GM13977 (cell line): ENCODE data around the gene SOS1.

ENCODE experiments used
- DNase-seq: peaks from one replicate; pipeline ENCODE4 v3.0.0; 2012; ENCODE audit warnings: low spot score
- CTCF ChIP-seq: IDR thresholded peaks from 2 replicates; pipeline ENCODE4 v1.5.1; 2012; ENCODE audit warnings: mild to moderate bottlenecking, control low read depth; ENCODE audit not compliant: insufficient read depth; ENCODE audit errors: extremely low read depth, missing control alignments
- in situ Hi-C: fragments of 300-500 bp; cut with MboI; formaldehyde crosslinking; loops from one replicate; pipeline ENCODE4 v1.12.0; 2022; ENCODE audit warnings: low sequenced_read_pairs, low pct_unique_long_range_greater_than_20kb, mixed read lengths, inconsistent platforms; ENCODE audit not compliant: unreplicated experiment

The SOS1 gene

DNA sequence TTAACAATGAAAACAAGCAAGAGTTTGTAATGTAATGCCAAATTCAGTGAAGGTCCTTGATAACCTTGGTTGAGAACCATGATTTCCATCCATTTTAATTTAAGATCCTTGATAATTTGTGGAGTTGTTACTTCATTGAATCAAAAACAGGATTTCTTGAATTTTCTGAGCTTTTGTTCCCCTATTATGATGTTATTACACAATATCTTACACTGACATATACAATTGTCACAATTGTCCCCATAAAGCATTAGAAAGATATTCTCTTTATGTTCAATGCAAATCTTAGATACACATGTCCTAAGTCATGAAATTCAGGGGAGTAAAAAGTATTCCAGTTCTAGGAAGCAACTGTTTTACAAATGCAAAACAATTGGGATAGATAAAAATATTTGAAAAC, 147.6 kb downstream of the SOS1 start:
- in situ Hi-C loops: no loop called here
- DNase-seq: no peak
- TF ChIP-seq CTCF: no peak

- TF ChIP-seq CTCF: no peak
- in situ Hi-C loops: no loop called here
- DNase-seq: no peak
These were observed 149.5 kb downstream of the SOS1 start for GRCh38 chr2:38971377-38971776.

GRCh38 chr2:38968021-38968420, 152.8 kb downstream of the SOS1 start:
- no peak for TF ChIP-seq CTCF
- DNase-seq: no peak
- in situ Hi-C loops: no loop called here

DNA sequence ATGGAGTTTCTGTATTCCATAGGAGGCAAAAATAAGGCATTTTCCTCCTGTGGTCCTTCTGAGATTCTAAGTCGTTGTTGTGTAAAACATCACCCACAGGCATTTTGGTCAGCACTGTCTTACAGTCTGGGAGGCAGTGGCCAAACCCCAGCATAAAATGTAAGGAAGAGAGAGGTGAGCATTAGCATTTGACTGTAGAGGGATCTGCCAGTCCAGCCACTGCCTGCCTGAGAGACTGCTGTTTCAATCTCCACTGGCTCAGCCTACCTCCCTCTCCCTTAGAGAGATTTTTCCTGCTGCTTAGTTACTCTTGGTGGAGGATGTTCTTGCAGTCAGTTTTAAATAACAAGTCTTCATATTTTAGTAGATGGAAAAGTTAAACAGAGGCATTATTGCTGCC, 154.2 kb downstream of the SOS1 start:
- in situ Hi-C loops: no loop called here
- TF ChIP-seq CTCF: no peak
- DNase-seq: no peak

GRCh38 chr2:38966006-38966405, 154.8 kb downstream of the SOS1 start:
- no peak for DNase-seq
- in situ Hi-C loops: no loop called here
- TF ChIP-seq CTCF: no peak

DNA sequence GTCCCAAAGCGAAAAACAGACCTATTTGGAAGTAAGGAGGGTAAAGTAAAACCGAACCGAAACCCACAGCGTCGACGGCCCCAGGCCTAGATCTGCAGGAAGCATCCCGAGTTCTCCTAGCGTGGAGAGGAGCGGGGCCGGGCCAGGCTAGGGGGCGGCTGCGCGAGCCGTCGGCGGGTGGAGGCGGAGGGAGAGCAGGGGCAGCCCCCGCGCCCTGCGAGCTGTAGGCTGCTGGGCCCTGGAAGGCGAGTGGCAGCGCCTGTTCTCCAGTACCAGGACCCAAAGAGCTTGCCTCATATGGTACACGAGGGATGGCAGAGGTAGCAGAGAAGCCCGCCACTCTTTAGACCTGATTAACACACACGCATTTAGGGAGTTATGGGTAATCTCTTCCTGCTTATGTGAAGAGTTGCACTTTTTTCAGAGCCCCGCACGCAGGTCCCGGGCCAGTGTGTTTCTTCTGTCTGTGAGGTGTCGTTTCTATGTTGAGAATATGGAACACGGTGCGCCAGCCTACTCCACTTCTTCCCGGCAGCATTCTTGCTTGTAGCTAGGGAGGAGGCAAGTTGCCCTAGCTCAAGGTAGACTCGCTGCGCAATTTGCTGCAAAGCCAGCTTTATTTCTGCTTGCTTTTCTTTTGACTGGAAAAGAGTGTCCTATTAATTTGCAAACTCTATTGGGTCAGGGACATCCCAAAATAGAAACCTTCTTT, 160.1 kb downstream of the SOS1 start:
- in situ Hi-C loops: no loop called here
- no peak for DNase-seq
- no peak for TF ChIP-seq CTCF
